H1 (cell line): ENCODE data around the gene SLC2A4RG.

Experiments
- TAF1 ChIP-seq: IDR thresholded peaks from 2 replicates; pipeline ENCODE4 v1.6.1; 2011; ENCODE audit warnings: mild to moderate bottlenecking, low read depth, low read length
- ZNF274 ChIP-seq: IDR thresholded peaks from 2 replicates; pipeline ENCODE4 v1.7.0; 2012; ENCODE audit warnings: low read length, borderline replicate concordance; ENCODE audit errors: extremely low read depth
- TF ChIP-seq, protein P1 (sequence below), 3 experiments: IDR thresholded peaks; 1 replicate in 2 of 3; 2 replicates in 1 of 3; pipeline versions ENCODE4 v1.5.1 to v1.6.1; 2011; ENCODE audit warnings: low read length in 3 of 3, mild to moderate bottlenecking in 3 of 3, inconsistent platforms in 2 of 3, low read depth in 1 of 3, moderate library complexity in 1 of 3; ENCODE audit not compliant: insufficient read depth in 1 of 3; ENCODE audit errors: control extremely low read depth in 1 of 3

DNA sequence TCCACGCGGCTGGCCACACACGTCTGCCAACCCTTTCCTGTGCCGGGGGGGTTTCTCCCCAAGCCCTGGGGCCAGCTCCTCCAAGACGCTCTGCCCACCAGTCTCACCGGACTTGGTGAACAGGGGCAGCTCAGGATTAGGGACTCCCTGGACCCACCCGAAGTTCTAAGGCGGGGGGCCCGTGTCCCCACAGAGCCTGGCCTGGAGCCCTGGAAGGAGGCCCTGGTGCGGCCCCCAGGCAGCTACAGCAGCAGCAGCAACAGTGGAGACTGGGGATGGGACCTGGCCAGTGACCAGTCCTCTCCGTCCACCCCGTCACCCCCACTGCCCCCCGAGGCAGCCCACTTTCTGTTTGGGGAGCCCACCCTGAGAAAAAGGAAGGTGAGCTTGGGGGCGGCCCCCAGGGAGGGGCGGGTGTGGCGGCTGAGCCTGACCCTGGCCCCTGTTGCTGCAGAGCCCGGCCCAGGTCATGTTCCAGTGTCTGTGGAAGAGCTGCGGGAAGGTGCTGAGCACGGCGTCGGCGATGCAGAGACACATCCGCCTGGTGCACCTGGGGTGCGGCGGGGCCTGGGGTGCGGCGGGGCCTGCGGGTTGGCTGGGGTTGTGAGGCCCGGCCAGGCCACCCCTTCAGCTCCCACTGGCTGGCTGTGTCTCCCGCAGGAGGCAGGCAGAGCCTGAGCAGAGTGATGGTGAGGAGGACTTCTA is 2.3 kb downstream of the SLC2A4RG start:
- no peak for TF ChIP-seq TAF1
- TF ChIP-seq, protein P1, sequence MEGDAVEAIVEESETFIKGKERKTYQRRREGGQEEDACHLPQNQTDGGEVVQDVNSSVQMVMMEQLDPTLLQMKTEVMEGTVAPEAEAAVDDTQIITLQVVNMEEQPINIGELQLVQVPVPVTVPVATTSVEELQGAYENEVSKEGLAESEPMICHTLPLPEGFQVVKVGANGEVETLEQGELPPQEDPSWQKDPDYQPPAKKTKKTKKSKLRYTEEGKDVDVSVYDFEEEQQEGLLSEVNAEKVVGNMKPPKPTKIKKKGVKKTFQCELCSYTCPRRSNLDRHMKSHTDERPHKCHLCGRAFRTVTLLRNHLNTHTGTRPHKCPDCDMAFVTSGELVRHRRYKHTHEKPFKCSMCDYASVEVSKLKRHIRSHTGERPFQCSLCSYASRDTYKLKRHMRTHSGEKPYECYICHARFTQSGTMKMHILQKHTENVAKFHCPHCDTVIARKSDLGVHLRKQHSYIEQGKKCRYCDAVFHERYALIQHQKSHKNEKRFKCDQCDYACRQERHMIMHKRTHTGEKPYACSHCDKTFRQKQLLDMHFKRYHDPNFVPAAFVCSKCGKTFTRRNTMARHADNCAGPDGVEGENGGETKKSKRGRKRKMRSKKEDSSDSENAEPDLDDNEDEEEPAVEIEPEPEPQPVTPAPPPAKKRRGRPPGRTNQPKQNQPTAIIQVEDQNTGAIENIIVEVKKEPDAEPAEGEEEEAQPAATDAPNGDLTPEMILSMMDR (IDR thresholded peaks at IDR 0.05; ENCODE audit: control extremely low read depth in 1 of 3, insufficient read depth in 1 of 3, low read depth in 1 of 3, low read length in 3 of 3): no peak
- TF ChIP-seq ZNF274: no peak
